22Rv1 (cell line): Measurements from ENCODE around the gene AIF1.

Source experiments
- H3K27ac ChIP-seq: fragments of 450-650 bp; 2 replicates; pipeline ENCODE4 v1.5.1; 2017
- ZFX ChIP-seq: fragments of 450-650 bp; IDR thresholded peaks from 2 replicates; pipeline ENCODE4 v1.6.1; 2017; ENCODE audit warnings: antibody characterized with exemption, borderline replicate concordance
- TF ChIP-seq, protein P1 (sequence below): fragments of 450-650 bp; IDR thresholded peaks from 2 replicates; pipeline ENCODE4 v1.5.1; 2017; ENCODE audit warnings: mild to moderate bottlenecking

AIF1 gene

GRCh38 chr6:31617010-31617409 lies 2.0 kb downstream of the AIF1 start:
- H3K27ac ChIP-seq, result no peak overlapping the region
- TF ChIP-seq, protein P1, sequence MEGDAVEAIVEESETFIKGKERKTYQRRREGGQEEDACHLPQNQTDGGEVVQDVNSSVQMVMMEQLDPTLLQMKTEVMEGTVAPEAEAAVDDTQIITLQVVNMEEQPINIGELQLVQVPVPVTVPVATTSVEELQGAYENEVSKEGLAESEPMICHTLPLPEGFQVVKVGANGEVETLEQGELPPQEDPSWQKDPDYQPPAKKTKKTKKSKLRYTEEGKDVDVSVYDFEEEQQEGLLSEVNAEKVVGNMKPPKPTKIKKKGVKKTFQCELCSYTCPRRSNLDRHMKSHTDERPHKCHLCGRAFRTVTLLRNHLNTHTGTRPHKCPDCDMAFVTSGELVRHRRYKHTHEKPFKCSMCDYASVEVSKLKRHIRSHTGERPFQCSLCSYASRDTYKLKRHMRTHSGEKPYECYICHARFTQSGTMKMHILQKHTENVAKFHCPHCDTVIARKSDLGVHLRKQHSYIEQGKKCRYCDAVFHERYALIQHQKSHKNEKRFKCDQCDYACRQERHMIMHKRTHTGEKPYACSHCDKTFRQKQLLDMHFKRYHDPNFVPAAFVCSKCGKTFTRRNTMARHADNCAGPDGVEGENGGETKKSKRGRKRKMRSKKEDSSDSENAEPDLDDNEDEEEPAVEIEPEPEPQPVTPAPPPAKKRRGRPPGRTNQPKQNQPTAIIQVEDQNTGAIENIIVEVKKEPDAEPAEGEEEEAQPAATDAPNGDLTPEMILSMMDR, result no peak
- TF ChIP-seq ZFX, result no peak

GRCh38 chr6:31619805-31620585 lies 5.0 kb downstream of the AIF1 start:
- H3K27ac ChIP-seq, result peak overlapping the region; percentile 96
- TF ChIP-seq ZFX, result no peak
- TF ChIP-seq, protein P1, result no peak

GRCh38 chr6:31620586-31621319 lies 5.7 kb downstream of the AIF1 start, which contains the start of gene PRRC2A:
PRRC2A (plus strand) TSS chr6:31620715; CDS start chr6:31622790, 2,075 bp downstream.
- TF ChIP-seq ZFX, result no peak
- TF ChIP-seq, protein P1, result no peak
- peak within 1 kb of the TSS; percentile 96 for H3K27ac ChIP-seq

DNA sequence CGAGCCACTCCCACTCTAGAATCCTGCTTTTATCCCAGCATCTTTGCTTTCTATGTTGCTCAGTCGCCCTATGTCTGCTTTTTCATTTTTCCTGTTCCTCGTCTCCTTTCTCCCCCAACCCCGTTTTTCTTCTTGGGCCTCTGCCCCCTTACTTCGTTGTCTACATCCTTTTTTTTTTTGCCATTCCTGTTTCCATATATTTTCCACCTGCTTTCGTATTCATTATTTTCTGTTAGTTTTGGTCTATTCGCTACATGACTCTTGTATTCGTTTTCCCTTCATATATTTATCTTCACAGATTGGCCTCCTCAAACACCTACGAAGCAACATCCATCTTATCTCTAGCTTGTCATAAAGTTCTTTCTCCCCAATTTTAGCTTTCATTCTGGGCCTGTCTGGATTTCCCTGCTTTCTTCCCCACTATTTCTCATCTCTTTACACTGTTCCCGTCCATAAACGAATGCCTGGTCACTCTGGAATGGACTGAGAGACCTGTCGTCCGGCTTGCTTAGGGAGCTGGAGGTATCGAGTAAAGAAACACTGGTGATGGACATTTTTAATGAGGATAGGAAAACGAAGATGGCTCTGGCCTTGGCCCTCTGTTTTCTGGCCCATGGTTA lies 6.4 kb downstream of the AIF1 start:
- H3K27ac ChIP-seq, result peak overlapping the region; percentile 96
- no peak for TF ChIP-seq ZFX
- TF ChIP-seq, protein P1, result no peak

DNA sequence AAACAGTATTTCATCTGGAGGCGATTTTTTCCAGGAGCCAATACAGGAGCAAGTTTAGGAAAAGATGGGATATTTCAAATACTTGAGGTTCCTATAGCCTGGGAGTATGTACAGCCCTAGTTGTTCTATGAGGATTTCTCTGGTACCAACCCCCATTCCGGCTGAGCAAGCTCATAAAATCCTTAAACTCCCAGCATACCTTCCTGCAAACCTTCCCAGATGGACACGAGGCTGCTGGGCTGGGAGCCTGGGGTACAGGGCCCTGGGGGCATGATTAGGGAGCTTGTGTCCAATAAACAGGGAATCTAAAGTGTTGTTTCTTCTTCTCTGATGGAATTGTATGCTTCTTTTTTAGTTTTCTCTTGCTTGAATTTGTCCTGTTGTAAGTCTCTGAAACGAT lies 7.0 kb downstream of the AIF1 start:
- TF ChIP-seq, protein P1, result no peak
- no peak for TF ChIP-seq ZFX
- H3K27ac ChIP-seq, result peak overlapping the region; percentile 96

DNA sequence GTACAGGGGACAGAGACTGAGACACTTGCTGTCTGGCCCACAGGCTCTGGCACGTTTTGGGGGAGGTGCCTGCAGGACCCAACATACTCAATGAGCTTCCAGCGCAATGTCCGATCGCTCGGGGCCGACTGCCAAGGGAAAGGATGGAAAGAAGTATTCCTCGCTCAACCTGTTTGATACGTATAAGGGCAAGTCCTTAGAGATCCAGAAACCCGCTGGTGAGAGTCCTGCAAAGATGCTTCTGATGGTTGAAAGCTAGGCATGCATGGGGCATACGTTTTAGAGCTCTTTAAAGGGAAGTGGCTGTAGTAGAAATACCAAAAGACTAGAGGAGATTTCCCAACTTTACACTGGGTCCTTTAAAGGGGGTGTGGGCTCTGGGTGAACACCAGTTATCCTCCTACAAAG lies 7.7 kb downstream of the AIF1 start:
- H3K27ac ChIP-seq, result peak overlapping the region; percentile 96

More for the DNA sequence above, 7.7 kb downstream of the AIF1 start:
- TF ChIP-seq, protein P1, result no peak
- no peak for TF ChIP-seq ZFX
